ENCODE data around the gene ABHD11.
"Not testable (repeated sequence)": the region's sequence is repeated elsewhere in the genome, so short reads cannot be mapped to it uniquely, and the experiment has no call there.

The ABHD11 gene

DNA sequence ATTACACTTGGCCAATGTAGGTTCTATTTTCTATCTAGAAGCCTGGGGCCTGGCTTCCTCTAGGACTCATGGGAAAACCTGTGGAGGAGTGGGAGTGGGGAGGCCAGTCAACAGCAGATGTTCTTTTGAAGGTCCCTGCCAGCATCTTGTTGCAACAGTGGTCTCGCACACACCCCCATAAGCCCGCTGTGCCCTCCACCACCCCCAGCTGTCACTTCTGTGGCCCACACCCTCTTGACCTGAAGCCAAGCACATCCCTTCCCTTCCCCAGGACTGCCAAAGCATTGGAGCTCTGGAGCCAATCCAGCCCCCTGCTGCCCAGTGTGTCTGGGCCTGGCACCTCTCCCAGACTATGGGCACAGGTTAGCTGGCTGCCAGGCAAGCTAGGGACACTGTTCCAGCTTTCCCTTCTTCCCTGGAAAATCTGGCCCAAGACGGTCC is 17.2 kb downstream of the ABHD11 start:
- H2BK12ac ChIP-seq (ENCODE audit: low read length): no peak overlapping the region
- no peak overlapping the region for H2BK5ac ChIP-seq (ENCODE audit: low read depth, low read length, poor library complexity)
- H2AK5ac ChIP-seq (ENCODE audit: low read length): no peak overlapping the region
- no peak overlapping the region for H3K23ac ChIP-seq (ENCODE audit: low read length)
- H3K36me3 ChIP-seq (ENCODE audit: control insufficient read depth in 1 of 2, insufficient read depth in 2 of 2, low read length in 2 of 2): no peaks in the 10 kb centered on the region
- H3K79me1 ChIP-seq (ENCODE audit: low read length): peaks cover 3% of the 10 kb centered on the region
- no peak overlapping the region for H2BK120ac ChIP-seq (ENCODE audit: insufficient read depth, low read length, poor library complexity)
- H4K12ac ChIP-seq (ENCODE audit: low read depth, low read length): no peak overlapping the region
- H3K14ac ChIP-seq (ENCODE audit: low read length): no peak overlapping the region
- no peak overlapping the region for H3K4ac ChIP-seq (ENCODE audit: low read depth, low read length)
- H3K9ac ChIP-seq (ENCODE audit: low read length): no peak overlapping the region
- H4K91ac ChIP-seq (ENCODE audit: low read depth, low read length): no peak overlapping the region
- H3K4me1 ChIP-seq (ENCODE audit: control insufficient read depth in 1 of 2, insufficient read depth in 2 of 2, low read length in 2 of 2): peaks cover 3 to 11% of the 10 kb centered on the region in 2 experiments
- no peak overlapping the region for H3K27ac ChIP-seq (ENCODE audit: low read depth, low read length)
- H3K4me2 ChIP-seq (ENCODE audit: low read length): no peak overlapping the region
- H3K9me3 ChIP-seq (ENCODE audit: insufficient read depth, low read depth, low read length): no peaks in the 10 kb centered on the region
- no peak overlapping the region for H3K4me3 ChIP-seq (ENCODE audit: low read depth, low read length)
- H4K8ac ChIP-seq (ENCODE audit: low read depth, low read length): no peak overlapping the region
- H3K79me2 ChIP-seq (ENCODE audit: control insufficient read depth, insufficient read depth, low read length, poor library complexity): peaks cover 2% of the 10 kb centered on the region
- H2AFZ ChIP-seq (ENCODE audit: insufficient read depth, low read length, poor library complexity): no peak overlapping the region
- H3K27me3 ChIP-seq (ENCODE audit: insufficient read depth, low read length): peaks cover 5% of the 10 kb centered on the region
- no peak overlapping the region for H3K18ac ChIP-seq (ENCODE audit: low read length)
- DNase-seq: no peak
- no CpG with 5 or more reads among the region's 3 CpGs for WGBS (ENCODE audit: extremely low coverage, insufficient coverage, insufficient read length)

- no CpG with 5 or more reads among the region's 9 CpGs for WGBS (ENCODE audit: extremely low coverage, insufficient coverage, insufficient read length)
These were observed 18.2 kb downstream of the ABHD11 start for GRCh38 chr7:73720443-73720842.

GRCh38 chr7:73719806-73720169 is 18.8 kb downstream of the ABHD11 start:
- no peaks in the 10 kb centered on the region for H3K36me3 ChIP-seq (ENCODE audit: control insufficient read depth in 1 of 2, insufficient read depth in 2 of 2, low read length in 2 of 2)
- H3K27ac ChIP-seq (ENCODE audit: low read depth, low read length): no peak overlapping the region
- H2BK12ac ChIP-seq (ENCODE audit: low read length): no peak overlapping the region
- peaks cover 5% of the 10 kb centered on the region for H3K27me3 ChIP-seq (ENCODE audit: insufficient read depth, low read length)
- no peak overlapping the region for H3K18ac ChIP-seq (ENCODE audit: low read length)
- no peak overlapping the region for H2BK120ac ChIP-seq (ENCODE audit: insufficient read depth, low read length, poor library complexity)
- H3K79me1 ChIP-seq (ENCODE audit: low read length): peaks cover 3% of the 10 kb centered on the region
- H3K4me1 ChIP-seq (ENCODE audit: control insufficient read depth in 1 of 2, insufficient read depth in 2 of 2, low read length in 2 of 2): peaks cover 10 to 19% of the 10 kb centered on the region in 2 experiments
- no peak overlapping the region for H3K9ac ChIP-seq (ENCODE audit: low read length)
- H3K4me3 ChIP-seq (ENCODE audit: low read depth, low read length): no peak overlapping the region
- peak overlapping the region; percentile 17 for H2AFZ ChIP-seq (ENCODE audit: insufficient read depth, low read length, poor library complexity)
- no CpG with 5 or more reads among the region's 16 CpGs for WGBS (ENCODE audit: extremely low coverage, insufficient coverage, insufficient read length)
- no peak overlapping the region for H4K8ac ChIP-seq (ENCODE audit: low read depth, low read length)
- H2BK5ac ChIP-seq (ENCODE audit: low read depth, low read length, poor library complexity): no peak overlapping the region
- DNase-seq: no peak
- peaks cover 2% of the 10 kb centered on the region for H3K79me2 ChIP-seq (ENCODE audit: control insufficient read depth, insufficient read depth, low read length, poor library complexity)
- H3K23ac ChIP-seq (ENCODE audit: low read length): no peak overlapping the region
- H3K4me2 ChIP-seq (ENCODE audit: low read length): peak overlapping the region; percentile 69
- no peak overlapping the region for H4K12ac ChIP-seq (ENCODE audit: low read depth, low read length)
- no peak overlapping the region for H3K4ac ChIP-seq (ENCODE audit: low read depth, low read length)
- no peak overlapping the region for H4K91ac ChIP-seq (ENCODE audit: low read depth, low read length)
- H3K9me3 ChIP-seq (ENCODE audit: insufficient read depth, low read depth, low read length): no peaks in the 10 kb centered on the region
- no peak overlapping the region for H3K14ac ChIP-seq (ENCODE audit: low read length)
- H2AK5ac ChIP-seq (ENCODE audit: low read length): no peak overlapping the region

More at GRCh38 chr7:73720443-73720842, 18.2 kb downstream of the ABHD11 start:
- not testable (repeated sequence) for H2AK5ac ChIP-seq (ENCODE audit: low read length); H3K23ac ChIP-seq (ENCODE audit: low read length); H4K91ac ChIP-seq (ENCODE audit: low read depth, low read length); H3K14ac ChIP-seq (ENCODE audit: low read length); H3K9me3 ChIP-seq (ENCODE audit: insufficient read depth, low read depth, low read length); H3K18ac ChIP-seq (ENCODE audit: low read length); H3K27me3 ChIP-seq (ENCODE audit: insufficient read depth, low read length); H4K8ac ChIP-seq (ENCODE audit: low read depth, low read length); H3K36me3 ChIP-seq (ENCODE audit: control insufficient read depth in 1 of 2, insufficient read depth in 2 of 2, low read length in 2 of 2); H3K79me2 ChIP-seq (ENCODE audit: control insufficient read depth, insufficient read depth, low read length, poor library complexity); H2BK5ac ChIP-seq (ENCODE audit: low read depth, low read length, poor library complexity); H3K27ac ChIP-seq (ENCODE audit: low read depth, low read length); H3K4me2 ChIP-seq (ENCODE audit: low read length); DNase-seq; H3K9ac ChIP-seq (ENCODE audit: low read length); H4K12ac ChIP-seq (ENCODE audit: low read depth, low read length); H2AFZ ChIP-seq (ENCODE audit: insufficient read depth, low read length, poor library complexity); H3K4me3 ChIP-seq (ENCODE audit: low read depth, low read length); H2BK120ac ChIP-seq (ENCODE audit: insufficient read depth, low read length, poor library complexity); H2BK12ac ChIP-seq (ENCODE audit: low read length); H3K79me1 ChIP-seq (ENCODE audit: low read length); H3K4ac ChIP-seq (ENCODE audit: low read depth, low read length)
- H3K4me1 ChIP-seq (ENCODE audit: control insufficient read depth in 1 of 2, insufficient read depth in 2 of 2, low read length in 2 of 2): peaks cover 7 to 19% of the 10 kb centered on the region in 2 experiments

GRCh38 chr7:73718905-73719805 is 19.4 kb downstream of the ABHD11 start, which contains the start of gene STX1A:
STX1A (minus strand) TSS chr7:73719669; CDS start chr7:73719631, 38 bp downstream.
- Histone ChIP-seq H3K27ac (ENCODE audit: low read depth, low read length) (no peak within 1 kb of the TSS), H3K9ac (ENCODE audit: low read length) (peak within 1 kb of the TSS; percentile 88), H3K4ac (ENCODE audit: low read depth, low read length) (peak within 1 kb of the TSS; percentile 37), H2AFZ (ENCODE audit: insufficient read depth, low read length, poor library complexity) (peak within 1 kb of the TSS; percentile 93), H4K12ac (ENCODE audit: low read depth, low read length) (peak within 1 kb of the TSS; percentile 82), H2BK5ac (ENCODE audit: low read depth, low read length, poor library complexity) (no peak within 1 kb of the TSS), H3K9me3 (ENCODE audit: insufficient read depth, low read depth, low read length) (no peaks in the 10 kb centered on the region), H2BK120ac (ENCODE audit: insufficient read depth, low read length, poor library complexity) (peak within 1 kb of the TSS; percentile 69), H4K91ac (ENCODE audit: low read depth, low read length) (peak within 1 kb of the TSS; percentile 92), H3K18ac (ENCODE audit: low read length) (peak within 1 kb of the TSS; percentile 89), H3K36me3 (ENCODE audit: control insufficient read depth in 1 of 2, insufficient read depth in 2 of 2, low read length in 2 of 2) (no peaks in the 10 kb centered on the region), H3K79me1 (ENCODE audit: low read length) (peaks cover 3% of the 10 kb centered on the region), H3K14ac (ENCODE audit: low read length) (peak within 1 kb of the TSS; percentile 95), H3K4me2 (ENCODE audit: low read length) (peak within 1 kb of the TSS; percentile 96), H4K8ac (ENCODE audit: low read depth, low read length) (peak within 1 kb of the TSS; percentile 95), H2BK12ac (ENCODE audit: low read length) (no peak within 1 kb of the TSS), H2AK5ac (ENCODE audit: low read length) (peak within 1 kb of the TSS; percentile 44), H3K4me3 (ENCODE audit: low read depth, low read length) (peak within 1 kb of the TSS; percentile 81), H3K79me2 (ENCODE audit: control insufficient read depth, insufficient read depth, low read length, poor library complexity) (peaks cover 2% of the 10 kb centered on the region), H3K27me3 (ENCODE audit: insufficient read depth, low read length) (peaks cover 5% of the 10 kb centered on the region), H3K4me1 (ENCODE audit: control insufficient read depth in 1 of 2, insufficient read depth in 2 of 2, low read length in 2 of 2) (peaks cover 10 to 19% of the 10 kb centered on the region in 2 experiments), H3K23ac (ENCODE audit: low read length) (no peak within 1 kb of the TSS)
- no CpG with 5 or more reads among the region's 96 CpGs for WGBS (ENCODE audit: extremely low coverage, insufficient coverage, insufficient read length)
- DNase-seq: peak; percentile 54 to 78
